Embryonic facial prominence (tissue), 1 donor: ENCODE measurements around the gene DNAJC27.

Experiments
- DNase-seq: peaks from one replicate; pipeline ENCODE4 v3.0.0-alpha.2; 2016; ENCODE audit errors: extremely low spot score

The DNAJC27 gene

GRCh38 chr2:24907116-24907515 is 64.6 kb downstream of the DNAJC27 start:
- no peak for DNase-seq

- DNase-seq = no peak
Observed at GRCh38 chr2:24906466-24906865, 65.3 kb downstream of the DNAJC27 start.

- no peak for DNase-seq
Observed at GRCh38 chr2:24903161-24904103, 68.3 kb downstream of the DNAJC27 start.

- DNase-seq = no peak
Observed at GRCh38 chr2:24899361-24899910, 72.3 kb downstream of the DNAJC27 start.

- no peak for DNase-seq
Observed at GRCh38 chr2:24898122-24899109, 73.3 kb downstream of the DNAJC27 start.

GRCh38 chr2:24894750-24895149 is 77.0 kb downstream of the DNAJC27 start:
- no peak for DNase-seq

GRCh38 chr2:24893934-24894333 is 77.8 kb downstream of the DNAJC27 start:
- no peak for DNase-seq
